IMR-90 (cell line): Measurements from ENCODE around the gene BRWD1. TPM values are rescaled to one million over a fixed set of nuclear protein-coding genes. Genes with fewer than 3 reads are reported as not detected.

Experiments
- ATAC-seq: fragments of 200-7000 bp; cut with Tn5 transposase; 2 replicates; pipeline ENCODE4 v1.9.1; 2020; ENCODE audit warnings: low read depth, mild to moderate bottlenecking, moderate library complexity
- BruUV-seq: library from RNA; stranded (reverse); fragments of 400-500 nt; replicated peaks from 2 replicates; lab custom pipeline; 2021; lab: Mats Ljungman, UMichigan
- CTCF ChIA-PET: fragments of 300-600 bp; formaldehyde crosslinking; extraction: SDS; loops from one replicate; lab custom pipeline; 2021; ENCODE audit warnings: antibody characterized with exemption; lab: Yijun Ruan, JAX
- POLR2A ChIA-PET: fragments of 300-600 bp; sonication (Branson Sonifier 250); formaldehyde crosslinking; loops from one replicate; lab custom pipeline; 2022; ENCODE audit warnings: antibody characterized with exemption; ENCODE audit not compliant: unreplicated experiment; lab: Charles Lee
- DNase-seq: peaks from one replicate; pipeline ENCODE4 v3.0.0; 2013
- H2AFZ ChIP-seq: replicated peaks from 2 replicates; pipeline ENCODE3; 2013; ENCODE audit warnings: low read length, mild to moderate bottlenecking; ENCODE audit not compliant: poor library complexity
- H2AK5ac ChIP-seq: 2 replicates; pipeline ENCODE4 v1.6.1; 2013; ENCODE audit warnings: low read depth, low read length, inconsistent platforms
- H2AK9ac ChIP-seq: replicated peaks from 2 replicates; pipeline ENCODE3; 2013; ENCODE audit warnings: mild to moderate bottlenecking, low read depth, low read length, moderate library complexity; ENCODE audit not compliant: poor library complexity
- H2BK120ac ChIP-seq: 2 replicates; pipeline ENCODE4 v1.6.1; 2013; ENCODE audit warnings: low read depth, low read length, inconsistent platforms
- H2BK15ac ChIP-seq: 3 replicates; pipeline ENCODE4 v1.6.1; 2013; ENCODE audit warnings: low read depth, low read length, inconsistent platforms
- H2BK20ac ChIP-seq: 2 replicates; pipeline ENCODE4 v1.6.1; 2013; ENCODE audit warnings: low read depth, mild to moderate bottlenecking, inconsistent platforms, low read length, moderate library complexity
- H2BK5ac ChIP-seq: 2 replicates; pipeline ENCODE4 v1.6.1; 2013; ENCODE audit warnings: mild to moderate bottlenecking, low read depth, low read length, inconsistent platforms; ENCODE audit not compliant: poor library complexity, severe bottlenecking
- H3K14ac ChIP-seq: replicated peaks from 2 replicates; pipeline ENCODE4 v1.6.1; 2013; ENCODE audit warnings: low read depth, low read length, inconsistent platforms
- H3K18ac ChIP-seq: 2 replicates; pipeline ENCODE4 v1.6.1; 2013; ENCODE audit warnings: low read depth, low read length, control low read depth
- H3K23ac ChIP-seq: 2 replicates; pipeline ENCODE4 v1.6.1; 2013; ENCODE audit warnings: low read depth, low read length, inconsistent platforms
- H3K27ac ChIP-seq: 2 replicates; pipeline ENCODE4 v1.5.1; 2013; ENCODE audit warnings: mild to moderate bottlenecking, control low read depth, low read length; ENCODE audit not compliant: insufficient read depth
- H3K27me3 ChIP-seq: 2 replicates; pipeline ENCODE4 v1.6.1; 2013; ENCODE audit warnings: low read length; ENCODE audit not compliant: control insufficient read depth, insufficient read depth
- H3K36me3 ChIP-seq: 2 replicates; pipeline ENCODE4 v1.6.1; 2013; ENCODE audit warnings: low read length, mixed read lengths; ENCODE audit not compliant: control insufficient read depth, insufficient read depth
- H3K4ac ChIP-seq: 2 replicates; pipeline ENCODE4 v1.6.1; 2013; ENCODE audit warnings: low read depth, low read length, inconsistent platforms
- H3K4me1 ChIP-seq: 2 replicates; pipeline ENCODE4 v1.6.1; 2013; ENCODE audit warnings: low read length, mixed read lengths; ENCODE audit not compliant: control insufficient read depth, insufficient read depth
- H3K4me2 ChIP-seq: 2 replicates; pipeline ENCODE4 v1.6.1; 2013; ENCODE audit warnings: low read depth, mild to moderate bottlenecking, control low read depth, low read length, moderate library complexity
- H3K4me3 ChIP-seq: 2 replicates; pipeline ENCODE4 v1.5.1; 2013; ENCODE audit warnings: low read depth, mild to moderate bottlenecking, control low read depth, low read length, moderate library complexity; ENCODE audit not compliant: insufficient read depth
- H3K56ac ChIP-seq: 2 replicates; pipeline ENCODE4 v1.6.1; 2013; ENCODE audit warnings: low read length, inconsistent platforms; ENCODE audit not compliant: insufficient read depth; ENCODE audit errors: extremely low read depth
- H3K79me1 ChIP-seq, 2 experiments: 2 replicates each; pipeline ENCODE4 v1.6.1; 2013; ENCODE audit warnings: low read length in 2 of 2, inconsistent platforms in 1 of 2, low read depth in 1 of 2
- H3K9ac ChIP-seq: 2 replicates; pipeline ENCODE4 v1.6.1; 2013; ENCODE audit warnings: low read depth, low read length, control low read depth
- H3K9me1 ChIP-seq: 2 replicates; pipeline ENCODE4 v1.6.1; 2013; ENCODE audit warnings: low read length, inconsistent platforms; ENCODE audit not compliant: insufficient read depth
- H3K9me3 ChIP-seq: 2 replicates; pipeline ENCODE4 v1.6.1; 2013; ENCODE audit warnings: low read length; ENCODE audit not compliant: control insufficient read depth, insufficient read depth
- H4K20me1 ChIP-seq: 2 replicates; pipeline ENCODE4 v1.6.1; 2013; ENCODE audit warnings: low read length, inconsistent platforms; ENCODE audit not compliant: insufficient read depth
- H4K5ac ChIP-seq: 2 replicates; pipeline ENCODE4 v1.6.1; 2013; ENCODE audit warnings: mild to moderate bottlenecking, low read depth, low read length, control low read depth
- H4K8ac ChIP-seq, 2 experiments: 2 replicates each; pipeline ENCODE4 v1.6.1; 2013; ENCODE audit warnings: low read depth in 2 of 2, low read length in 2 of 2, control low read depth in 1 of 2, inconsistent platforms in 1 of 2
- H4K91ac ChIP-seq: 2 replicates; pipeline ENCODE4 v1.6.1; 2013; ENCODE audit warnings: low read depth, low read length, inconsistent platforms; ENCODE audit not compliant: insufficient read depth
- CEBPB ChIP-seq: IDR thresholded peaks from 2 replicates; pipeline ENCODE4 v1.6.1; 2012; ENCODE audit warnings: low read depth, low read length, improper control_type of control experiment
- FOS ChIP-seq: fragments of 150-350 bp; IDR thresholded peaks from 2 replicates; pipeline ENCODE4 v1.6.1; 2016; ENCODE audit warnings: low read depth, low read length
- MAZ ChIP-seq: IDR thresholded peaks from 2 replicates; pipeline ENCODE4 v1.6.1; 2012; ENCODE audit warnings: low read depth, mild to moderate bottlenecking, low read length, improper control_type of control experiment, moderate library complexity, borderline replicate concordance
- NFE2L2 ChIP-seq: fragments of 150-350 bp; IDR thresholded peaks from 2 replicates; pipeline ENCODE4 v1.6.1; 2016; ENCODE audit warnings: low read depth, mild to moderate bottlenecking, low read length
- POLR2A ChIP-seq: IDR thresholded peaks from 2 replicates; pipeline ENCODE4 v1.6.1; 2012; ENCODE audit warnings: mild to moderate bottlenecking, low read depth, low read length
- RFX5 ChIP-seq: IDR thresholded peaks from 2 replicates; pipeline ENCODE4 v1.8.0; 2012; ENCODE audit warnings: low read depth, mild to moderate bottlenecking, low read length, moderate library complexity
- dilution Hi-C: fragments of 300-500 bp; cut with HindIII; formaldehyde crosslinking; loops from one replicate; pipeline ENCODE4 v1.14.3; 2018; ENCODE audit warnings: low sequenced_read_pairs; ENCODE audit not compliant: unreplicated experiment
- in situ Hi-C: fragments of 300-500 bp; cut with MboI; formaldehyde crosslinking; loops from 3 replicates; pipeline ENCODE4 v1.14.3; 2019; ENCODE audit warnings: low sequenced_read_pairs, inconsistent platforms, mixed read lengths
- intact Hi-C: fragments of 100-400 bp; cut with micrococcal nuclease; formaldehyde crosslinking; loops from 2 replicates; pipeline ENCODE4 v1.10.0; 2022
- polyA plus RNA-seq, 3 experiments: library from polyadenylated mRNA; depleted of rRNA; stranded (reverse); fragments of >200 nt; gene quantifications; 2 replicates each; pipeline ENCODE4 v1.2.3, GENCODE V29; 2012; ENCODE audit warnings: low replicate concordance in 1 of 3
- total RNA-seq: library from RNA; depleted of rRNA; stranded (reverse); fragments of >200 nt; gene quantifications from 2 replicates; pipeline ENCODE4 v1.2.3, GENCODE V29; 2012
- TF ChIP-seq, protein P1 (sequence below): fragments of 150-350 bp; IDR thresholded peaks from 2 replicates; pipeline ENCODE4 v1.6.1; 2017; ENCODE audit warnings: mild to moderate bottlenecking, antibody characterized with exemption, low read length, low read depth
- TF ChIP-seq, protein P2 (sequence below): fragments of 150-350 bp; IDR thresholded peaks from 2 replicates; pipeline ENCODE4 v1.6.1; 2016; ENCODE audit warnings: low read depth, mild to moderate bottlenecking, low read length, moderate library complexity, borderline replicate concordance

BRWD1 gene
- total and polyA plus RNA-seq, 2 of the 4 experiments (the other 2 are of a cell fraction): 6.7 to 28.7 TPM

DNA sequence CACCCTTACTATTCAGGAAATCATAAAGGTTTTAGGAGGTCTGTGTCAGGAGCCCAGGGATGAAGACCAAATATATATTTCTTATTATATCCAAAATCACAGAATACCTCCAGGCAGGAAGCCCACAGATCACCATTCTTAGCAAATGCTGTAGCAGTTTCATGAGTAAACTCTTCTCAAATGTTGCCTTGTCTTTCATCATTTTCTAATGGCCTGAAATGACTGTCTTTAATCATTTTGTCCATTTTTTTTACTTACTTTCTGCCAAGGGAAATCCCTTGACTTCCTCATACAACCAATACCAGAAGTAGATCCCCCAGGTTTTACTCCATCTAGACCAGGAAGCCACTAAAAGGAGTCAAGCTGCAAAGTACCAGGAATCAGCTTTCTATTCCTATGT lies 162.6 kb downstream of the BRWD1 start:
- Histone ChIP-seq H4K91ac (no peak overlapping the region), H4K5ac (no peak overlapping the region), H2BK20ac (no peak overlapping the region), H2BK15ac (no peak overlapping the region), H3K14ac (no peak overlapping the region), H3K4ac (no peak overlapping the region), H2AK9ac (no peak overlapping the region), H3K56ac (no peak overlapping the region), H4K8ac (no peak overlapping the region), H2BK120ac (no peak overlapping the region), H3K79me1 (no peaks in the 10 kb centered on the region), H3K27ac (no peak overlapping the region), H3K27me3 (peaks cover 18% of the 10 kb centered on the region), H3K36me3 (no peaks in the 10 kb centered on the region), H2BK5ac (no peak overlapping the region), H2AFZ (no peak overlapping the region), H3K4me1 (no peaks in the 10 kb centered on the region), H3K9ac (no peak overlapping the region), H2AK5ac (no peak overlapping the region), H3K4me2 (no peak overlapping the region), H4K20me1 (no peaks in the 10 kb centered on the region), H3K4me3 (no peak overlapping the region), H3K23ac (no peak overlapping the region), H3K9me3 (no peaks in the 10 kb centered on the region; the same call in 1 of the 2 replicates), H3K9me1 (peaks cover 3% of the 10 kb centered on the region; the same call in 1 of the 2 replicates), H3K18ac (no peak overlapping the region)
- no peak for DNase-seq
- dilution Hi-C loops (no loop called here), intact Hi-C loops (no loop called here), in situ Hi-C loops (loop anchor here (25.0 kb wide), 1 partner anchor 764 kb away; no protein-coding TSS in a partner anchor)
- ChIA-PET POLR2A (no interaction called here), CTCF (no interaction called here)
- TF ChIP-seq, protein P1, sequence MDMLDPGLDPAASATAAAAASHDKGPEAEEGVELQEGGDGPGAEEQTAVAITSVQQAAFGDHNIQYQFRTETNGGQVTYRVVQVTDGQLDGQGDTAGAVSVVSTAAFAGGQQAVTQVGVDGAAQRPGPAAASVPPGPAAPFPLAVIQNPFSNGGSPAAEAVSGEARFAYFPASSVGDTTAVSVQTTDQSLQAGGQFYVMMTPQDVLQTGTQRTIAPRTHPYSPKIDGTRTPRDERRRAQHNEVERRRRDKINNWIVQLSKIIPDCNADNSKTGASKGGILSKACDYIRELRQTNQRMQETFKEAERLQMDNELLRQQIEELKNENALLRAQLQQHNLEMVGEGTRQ: no peak
- no peak for TF ChIP-seq POLR2A
- no peak for TF ChIP-seq FOS
- TF ChIP-seq, protein P2, sequence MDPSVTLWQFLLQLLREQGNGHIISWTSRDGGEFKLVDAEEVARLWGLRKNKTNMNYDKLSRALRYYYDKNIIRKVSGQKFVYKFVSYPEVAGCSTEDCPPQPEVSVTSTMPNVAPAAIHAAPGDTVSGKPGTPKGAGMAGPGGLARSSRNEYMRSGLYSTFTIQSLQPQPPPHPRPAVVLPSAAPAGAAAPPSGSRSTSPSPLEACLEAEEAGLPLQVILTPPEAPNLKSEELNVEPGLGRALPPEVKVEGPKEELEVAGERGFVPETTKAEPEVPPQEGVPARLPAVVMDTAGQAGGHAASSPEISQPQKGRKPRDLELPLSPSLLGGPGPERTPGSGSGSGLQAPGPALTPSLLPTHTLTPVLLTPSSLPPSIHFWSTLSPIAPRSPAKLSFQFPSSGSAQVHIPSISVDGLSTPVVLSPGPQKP: no peak
- no peak for TF ChIP-seq CEBPB
- TF ChIP-seq MAZ: no peak
- TF ChIP-seq RFX5: no peak
- no peak for TF ChIP-seq NFE2L2
- ATAC-seq: no peak
- BruUV-seq: no TSS peak
